K562 (cell line): ENCODE results near the gene SMAD3. TPM values are rescaled to one million over a fixed set of nuclear protein-coding genes. Genes with fewer than 3 reads are reported as not detected.

ENCODE experiments used
- CHAMP1 ChIP-seq: fragments of 450-650 bp; IDR thresholded peaks from 2 replicates; pipeline ENCODE4 v1.6.1; 2016; ENCODE audit warnings: mild to moderate bottlenecking
- E2F8 ChIP-seq: fragments of 450-650 bp; IDR thresholded peaks from 2 replicates; pipeline ENCODE4 v1.7.1; 2018; ENCODE audit warnings: mild to moderate bottlenecking, low read depth; ENCODE audit not compliant: partially characterized antibody
- FOXK1 ChIP-seq: sonication (generic); formaldehyde crosslinking; IDR thresholded peaks from 2 replicates; pipeline ENCODE4 v1.8.0; 2022; ENCODE audit warnings: missing genetic modification reagents, mild to moderate bottlenecking, borderline replicate concordance
- MCM5 ChIP-seq: fragments of 450-650 bp; IDR thresholded peaks from 2 replicates; pipeline ENCODE4 v1.6.1; 2016; ENCODE audit warnings: low read depth
- MITF ChIP-seq: IDR thresholded peaks from 2 replicates; pipeline ENCODE4 v1.6.1; 2014; ENCODE audit warnings: antibody characterized with exemption
- POLR2AphosphoS5 ChIP-seq: IDR thresholded peaks from 2 replicates; pipeline ENCODE4 v1.6.1; 2011; ENCODE audit warnings: mild to moderate bottlenecking, low read depth, low read length, moderate library complexity; ENCODE audit not compliant: control insufficient read depth, insufficient read depth
- REST ChIP-seq, 2 experiments: fragments of 450-650 bp; formaldehyde crosslinking in 1 of 2; IDR thresholded peaks; 2 replicates each; pipeline versions ENCODE4 v1.4.0 to v1.6.1; 2014 to 2020; ENCODE audit warnings: mild to moderate bottlenecking in 2 of 2, borderline replicate concordance in 1 of 2, low read depth in 1 of 2
- TBP ChIP-seq: optimal IDR thresholded peaks from 2 replicates; pipeline ENCODE3; 2011; ENCODE audit warnings: low read depth, low read length, improper control_type of control experiment
- ZNF639 ChIP-seq, 2 experiments: fragments of 200-800 bp in 1 of 2; sonication (Bioruptor generic) in 1 of 2; sonication (generic) in 1 of 2; formaldehyde crosslinking in 1 of 2; IDR thresholded peaks in 1 of 2; conservative IDR thresholded peaks in 1 of 2; 2 replicates each; pipeline versions ENCODE4 v1.5.0 to v1.6.1; 2016 to 2020; ENCODE audit warnings: missing compliant biosample characterization in 1 of 2, missing genetic modification characterization in 1 of 2, missing genetic modification reagents in 1 of 2
- polyA plus RNA-seq, 8 experiments: library from polyadenylated mRNA; depleted of rRNA in 4 of 8; stranded (reverse) in 5 of 8; unstranded in 3 of 8; fragments of >200 nt; fragmentation: Nextera tagmentation in 2 of 8; fragmentation: Illumina TruSeq in 1 of 8; extraction: Ambion mirVana in 2 of 8; extraction: Trizol in 1 of 8; gene quantifications; 2 replicates each; pipeline versions ENCODE4 v1.2.1 to v1.2.3, GENCODE V29; 2011 to 2014; ENCODE audit warnings: inconsistent platforms in 1 of 8, missing spikeins in 1 of 8
- total RNA-seq, 7 experiments: library from RNA; depleted of rRNA in 6 of 7; stranded (reverse); fragments of >200 nt in 6 of 7; fragmentation: Illumina TruSeq in 2 of 7; extraction: Trizol in 2 of 7; gene quantifications; 2 replicates each; pipeline versions ENCODE4 v1.2.1 to v1.2.3, GENCODE V29; 2011 to 2021; ENCODE audit warnings: low replicate concordance in 1 of 7

SMAD3 gene
- total and polyA plus RNA-seq, 9 of the 15 experiments (the other 6 are each of a cell fraction or from before 2014, with no cell fraction given): 4.3 to 39.2 (median 11.1) TPM

- TF ChIP-seq MITF (no peak), POLR2AphosphoS5 (no peak), E2F8 (no peak), CHAMP1 (no peak), FOXK1 (CRISPR knock-in tag) (no peak), ZNF639 (CRISPR knock-in tag; conservative IDR thresholded peaks at IDR 0.05 in 1 of 2, IDR thresholded peaks at IDR 0.05 in 1 of 2) (0 out of 4 replicates have a peak, but pooled peaks of 1 of the 2 experiments have one; percentile 22), REST (IDR thresholded peaks at IDR 0.05; ENCODE audit: borderline replicate concordance) (peak; percentile 45; the same call in 1 of the 2 replicates), REST (CRISPR knock-in tag; IDR thresholded peaks at IDR 0.05; ENCODE audit: low read depth) (no peak), MCM5 (no peak), TBP (no peak)
Observed at GRCh38 chr15:67082007-67082536, 16.7 kb downstream of the SMAD3 start (continued).
